ENCODE data around the gene CPT2. TPM values are rescaled to one million over a fixed set of nuclear protein-coding genes. Genes with fewer than 3 reads are reported as not detected.

CPT2 gene
- total and polyA plus RNA-seq, 2 of the 4 experiments (the other 2 are of a cell fraction), result 15.8 to 16.0 TPM

- Histone ChIP-seq H2AFZ (replicated peaks; ENCODE audit: low read length, poor library complexity) (no peak overlapping the region), H3K14ac (replicated peaks; ENCODE audit: low read depth, low read length) (0 out of 2 replicates have a peak overlapping the region, but pooled peaks have one; percentile 63), H2BK15ac (ENCODE audit: low read depth, low read length) (no peak overlapping the region), H3K18ac (ENCODE audit: low read depth, low read length) (no peak overlapping the region), H3K27ac (ENCODE audit: insufficient read depth, low read length) (no peak overlapping the region), H3K36me3 (ENCODE audit: control insufficient read depth, insufficient read depth, low read length) (peaks cover 7% of the 10 kb centered on the region), H3K9me3 (ENCODE audit: control insufficient read depth, insufficient read depth, low read length) (no peaks in the 10 kb centered on the region), H3K4me2 (ENCODE audit: low read depth, low read length) (no peak overlapping the region), H3K27me3 (ENCODE audit: control insufficient read depth, insufficient read depth, low read length) (no peaks in the 10 kb centered on the region), H3K56ac (ENCODE audit: extremely low read depth, insufficient read depth, low read length) (no peak overlapping the region), H3K79me1 (ENCODE audit: low read depth in 1 of 2, low read length in 2 of 2) (no peaks in the 10 kb centered on the region), H3K4ac (ENCODE audit: low read depth, low read length) (no peak overlapping the region), H2AK9ac (replicated peaks; ENCODE audit: low read depth, low read length, poor library complexity) (no peak overlapping the region), H3K23ac (ENCODE audit: low read depth, low read length) (no peak overlapping the region), H4K8ac (ENCODE audit: low read depth in 2 of 2, low read length in 2 of 2) (0 out of 4 replicates have a peak overlapping the region, but pooled peaks of 1 of the 2 experiments have one; percentile 5), H4K91ac (ENCODE audit: insufficient read depth, low read depth, low read length) (0 out of 2 replicates have a peak overlapping the region, but pooled peaks have one; percentile 14), H3K9me1 (ENCODE audit: insufficient read depth, low read length) (peaks cover 29% of the 10 kb centered on the region), H4K20me1 (ENCODE audit: insufficient read depth, low read length) (no peaks in the 10 kb centered on the region), H2BK20ac (ENCODE audit: low read depth, low read length) (0 out of 2 replicates have a peak overlapping the region, but pooled peaks have one; percentile 14), H2BK120ac (ENCODE audit: low read depth, low read length) (no peak overlapping the region), H3K4me3 (ENCODE audit: insufficient read depth, low read depth, low read length) (no peak overlapping the region), H3K9ac (ENCODE audit: low read depth, low read length) (no peak overlapping the region), H2AK5ac (ENCODE audit: low read depth, low read length) (no peak overlapping the region), H3K4me1 (ENCODE audit: control insufficient read depth, insufficient read depth, low read length) (peaks cover 6% of the 10 kb centered on the region; the same call in 1 of the 2 replicates), H4K5ac (ENCODE audit: low read depth, low read length) (no peak overlapping the region), H2BK5ac (ENCODE audit: low read depth, low read length, poor library complexity, severe bottlenecking) (no peak overlapping the region)
- no TSS peak for BruUV-seq (replicated peaks)
- CTCF ChIA-PET, result interaction anchor here (1.0 kb wide), 1 partner anchor 21 kb away, joined by 3 read pairs; no protein-coding TSS in a partner anchor
- DNase-seq, result peak; percentile 52
- intact Hi-C loops (cut with micrococcal nuclease), result no loop called here
- TF ChIP-seq MAFK (IDR thresholded peaks at IDR 0.05; ENCODE audit: low read depth, low read length) (peak; percentile 79), CTCF (conservative IDR thresholded peaks at IDR 0.05; ENCODE audit: low read depth, low read length) (no peak), FOS (IDR thresholded peaks at IDR 0.05; ENCODE audit: low read depth, low read length) (peak; percentile 58)
- in situ Hi-C loops (cut with MboI; ENCODE audit: low sequenced_read_pairs), result no loop called here
- WGBS, 2 experiments (ENCODE audit: extremely low coverage in 2 of 2, insufficient read length in 1 of 2), result 100% methylated on average over 1 of the region's 5 CpGs; no CpG with 5 or more reads in 1 of the 2 experiments
- POLR2A ChIA-PET (ENCODE audit: unreplicated experiment), result no interaction called here
- peak; percentile 14 for ATAC-seq (ENCODE audit: low read depth)
- dilution Hi-C loops (cut with HindIII; ENCODE audit: low sequenced_read_pairs, unreplicated experiment), result no loop called here
These were observed 60.9 kb downstream of the CPT2 start for GRCh38 chr1:53257454-53258081.
